Thymus (tissue), 11 donors: ENCODE data around the gene HCN2. TPM values are rescaled to one million over a fixed set of nuclear protein-coding genes. Genes with fewer than 3 reads are reported as not detected.
A peak's percentile ranks its signal among the peaks of the same experiment; 100 is the strongest.

Experiments
- DNase-seq, 9 donors: peaks; one replicate each; pipeline ENCODE4 v3.0.0-alpha.2; 2013; ENCODE audit warnings: low spot score in 9 of 9, low read depth in 6 of 9, missing footprints in 1 of 9
- H3K27ac ChIP-seq, 2 donors: one replicate each; pipeline ENCODE4 v1.5.1; 2013; ENCODE audit warnings: control low read depth in 1 of 2, low read depth in 1 of 2, low read length in 1 of 2, mild to moderate bottlenecking in 1 of 2, moderate library complexity in 1 of 2
- H3K27me3 ChIP-seq, 2 donors: one replicate each; pipeline ENCODE4 v1.5.1; 2013; ENCODE audit warnings: low read length in 1 of 2; ENCODE audit not compliant: control insufficient read depth in 2 of 2, insufficient read depth in 1 of 2
- H3K36me3 ChIP-seq, 2 donors: one replicate each; pipeline ENCODE4 v1.5.1; 2013; ENCODE audit warnings: low read length in 1 of 2, mild to moderate bottlenecking in 1 of 2, moderate library complexity in 1 of 2; ENCODE audit not compliant: control insufficient read depth in 2 of 2, insufficient read depth in 2 of 2
- H3K4me1 ChIP-seq, 2 donors: one replicate each; pipeline ENCODE4 v1.5.1; 2013; ENCODE audit warnings: low read length in 2 of 2; ENCODE audit not compliant: control insufficient read depth in 2 of 2, insufficient read depth in 2 of 2
- H3K4me3 ChIP-seq, 2 donors: one replicate each; pipeline ENCODE4 v1.5.1; 2013; ENCODE audit warnings: low read length in 2 of 2, control low read depth in 1 of 2, mild to moderate bottlenecking in 1 of 2
- H3K9me3 ChIP-seq, 2 donors: one replicate each; pipeline ENCODE4 v1.5.1; 2013; ENCODE audit warnings: low read length in 1 of 2, mild to moderate bottlenecking in 1 of 2; ENCODE audit not compliant: control insufficient read depth in 2 of 2, insufficient read depth in 1 of 2
- WGBS: extraction: QIAGEN DNeasy Blood & Tissue Kit; methylation state at CpG from one replicate; pipeline ENCODE4 v1.1.7; 2013; 5-methylcytosine and 5-hydroxymethylcytosine counted together
- polyA plus RNA-seq: library from polyadenylated mRNA; stranded (reverse); fragments of 200-250 nt; gene quantifications from one replicate; pipeline ENCODE4 v1.2.3, GENCODE V29; 2013
- total RNA-seq: library from RNA; stranded (reverse); fragments of 120-200 nt; gene quantifications from one replicate; pipeline ENCODE4 v1.2.4, GENCODE V29; 2013
- donor health status: healthy.

HCN2 gene
- total and polyA plus RNA-seq, 2 donors, result 0.05 to 0.46 TPM

DNA sequence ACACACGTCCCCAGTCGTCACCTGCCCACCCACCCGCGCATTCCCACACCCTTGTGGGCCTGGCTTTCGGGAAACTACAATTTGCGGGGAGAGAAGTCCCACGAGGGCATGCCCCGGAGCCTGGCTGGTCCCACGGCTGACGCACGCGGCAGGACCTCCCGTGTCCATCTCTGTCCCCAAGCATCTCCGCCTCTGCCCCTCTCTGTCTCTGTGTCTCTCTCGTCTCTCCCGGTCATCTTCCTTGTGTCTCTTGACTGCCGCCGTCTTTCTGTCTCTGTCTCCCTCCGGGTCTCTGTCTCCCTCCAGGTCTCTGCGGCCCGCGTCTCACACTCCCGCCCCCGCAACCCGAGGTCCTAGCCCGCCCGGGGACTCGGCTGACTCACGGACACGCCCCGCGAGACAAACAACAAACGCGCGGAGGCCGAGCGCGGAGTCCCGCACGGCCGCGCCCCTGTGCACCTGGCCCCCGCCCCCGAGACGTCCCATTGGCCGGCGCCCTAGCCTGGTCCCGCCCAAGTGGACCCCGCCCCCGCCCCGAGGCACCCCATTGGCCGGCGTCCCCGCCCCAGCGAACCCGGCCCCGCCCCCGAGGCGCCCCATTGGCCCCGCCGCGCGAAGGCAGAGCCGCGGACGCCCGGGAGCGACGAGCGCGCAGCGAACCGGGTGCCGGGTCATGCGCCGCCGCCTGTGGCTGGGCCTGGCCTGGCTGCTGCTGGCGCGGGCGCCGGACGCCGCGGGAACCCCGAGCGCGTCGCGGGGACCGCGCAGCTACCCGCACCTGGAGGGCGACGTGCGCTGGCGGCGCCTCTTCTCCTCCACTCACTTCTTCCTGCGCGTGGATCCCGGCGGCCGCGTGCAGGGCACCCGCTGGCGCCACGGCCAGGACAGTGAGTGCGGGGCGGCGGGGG lies 49.8 kb downstream of the HCN2 start, which contains the start of gene FGF22:
Gene FGF22 (plus strand): TSS at position 627 of the 908 bp plus-strand sequence. CDS start 47 bp downstream, at position 674.
- WGBS, result 8% methylated on average over 109 of the region's 109 CpGs
- peaks cover 8 to 26% of the 10 kb centered on the region in 2 donors for H3K27me3 ChIP-seq
- peaks cover 0 to 14% of the 10 kb centered on the region in 2 donors for H3K36me3 ChIP-seq
- H3K27ac ChIP-seq, result no peak within 1 kb of the TSS
- peaks cover 3 to 7% of the 10 kb centered on the region in 2 donors for H3K4me1 ChIP-seq
- no peaks in the 10 kb centered on the region for H3K9me3 ChIP-seq
- DNase-seq, result peak in 7 of 9 donors; percentile 65 to 91 (median 83)
- H3K4me3 ChIP-seq, result peak within 1 kb of the TSS; percentile 13 to 50

GRCh38 chr19:640161-640558 lies 50.5 kb downstream of the HCN2 start:
- Histone ChIP-seq H3K4me1 (peaks cover 3 to 7% of the 10 kb centered on the region in 2 donors), H3K9me3 (no peaks in the 10 kb centered on the region), H3K27me3 (peaks cover 8 to 26% of the 10 kb centered on the region in 2 donors), H3K36me3 (peaks cover 0 to 19% of the 10 kb centered on the region in 2 donors), H3K27ac (no peak overlapping the region), H3K4me3 (peak overlapping the region in 1 of 2 donors; percentile 50)
- no peak for DNase-seq
- 62% methylated on average over 25 of the region's 25 CpGs for WGBS

GRCh38 chr19:640606-641189 lies 51.0 kb downstream of the HCN2 start:
- H3K27me3 ChIP-seq, result peaks cover 8 to 26% of the 10 kb centered on the region in 2 donors
- no peak for DNase-seq
- no peak overlapping the region for H3K27ac ChIP-seq
- 95% methylated on average over 31 of the region's 31 CpGs for WGBS
- H3K4me3 ChIP-seq, result no peak overlapping the region
- H3K36me3 ChIP-seq, result peaks cover 2 to 21% of the 10 kb centered on the region in 2 donors
- no peaks in the 10 kb centered on the region for H3K9me3 ChIP-seq
- H3K4me1 ChIP-seq, result peaks cover 3 to 7% of the 10 kb centered on the region in 2 donors

DNA sequence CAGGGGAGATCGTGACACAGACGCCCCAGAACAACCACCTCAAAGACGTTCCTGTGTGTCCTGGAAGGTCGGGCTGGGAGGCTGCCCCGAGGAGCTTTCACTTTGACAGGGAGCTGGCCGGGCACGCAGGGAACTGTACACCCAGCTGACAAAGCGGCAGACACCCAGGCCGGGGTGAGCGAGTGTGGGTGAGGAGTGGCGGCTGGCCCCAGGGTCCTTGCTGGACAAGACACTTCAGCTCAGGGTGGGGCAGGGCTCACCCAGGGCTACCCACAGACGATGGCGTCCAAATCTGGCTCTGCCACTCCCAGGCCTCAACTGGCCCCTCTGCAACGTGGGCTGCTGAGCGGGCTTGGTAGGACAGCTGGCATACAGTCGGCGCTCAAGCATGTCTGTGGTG lies 52.0 kb downstream of the HCN2 start:
- peaks cover 10 to 31% of the 10 kb centered on the region in 2 donors for H3K36me3 ChIP-seq
- no peaks in the 10 kb centered on the region for H3K9me3 ChIP-seq
- H3K4me1 ChIP-seq, result peaks cover 3 to 7% of the 10 kb centered on the region in 2 donors
- no peak overlapping the region for H3K27ac ChIP-seq
- no peak for DNase-seq
- 93% methylated on average over 17 of the region's 17 CpGs for WGBS
- no peak overlapping the region for H3K4me3 ChIP-seq
- H3K27me3 ChIP-seq, result peaks cover 8 to 26% of the 10 kb centered on the region in 2 donors

DNA sequence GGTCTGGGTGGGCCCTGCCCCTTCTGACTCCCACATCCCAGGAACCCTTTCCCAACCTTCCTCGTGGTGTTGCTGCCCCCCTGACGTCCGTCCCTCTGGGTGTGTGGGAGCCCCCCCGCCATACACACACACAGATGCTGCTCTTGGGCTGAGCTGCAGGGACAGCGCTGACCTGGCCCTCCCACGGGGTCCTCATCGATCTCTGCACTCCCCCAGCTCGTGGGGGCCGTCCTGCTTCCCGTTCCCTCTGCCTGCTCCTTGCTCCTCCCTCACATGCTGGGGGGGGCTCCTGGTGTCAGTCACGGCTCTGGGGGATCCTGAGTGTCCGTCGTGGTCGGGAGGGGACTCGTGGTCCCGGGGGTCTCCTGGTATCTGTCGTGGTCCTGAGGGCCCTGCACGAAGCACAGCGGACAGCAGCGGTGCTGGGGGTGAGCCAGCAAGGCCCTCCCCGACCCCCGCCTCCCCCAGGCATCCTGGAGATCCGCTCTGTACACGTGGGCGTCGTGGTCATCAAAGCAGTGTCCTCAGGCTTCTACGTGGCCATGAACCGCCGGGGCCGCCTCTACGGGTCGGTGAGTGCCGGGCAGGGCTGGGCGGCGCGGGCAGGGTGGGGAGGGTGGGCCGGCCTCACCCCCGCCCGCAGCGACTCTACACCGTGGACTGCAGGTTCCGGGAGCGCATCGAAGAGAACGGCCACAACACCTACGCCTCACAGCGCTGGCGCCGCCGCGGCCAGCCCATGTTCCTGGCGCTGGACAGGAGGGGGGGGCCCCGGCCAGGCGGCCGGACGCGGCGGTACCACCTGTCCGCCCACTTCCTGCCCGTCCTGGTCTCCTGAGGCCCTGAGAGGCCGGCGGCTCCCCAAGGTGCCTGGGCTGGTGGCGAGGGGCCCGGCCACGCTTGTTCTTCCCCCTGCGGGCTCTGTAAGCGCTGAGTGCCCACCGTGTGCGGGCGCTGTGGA lies 53.4 kb downstream of the HCN2 start:
- DNase-seq, result no peak
- H3K4me3 ChIP-seq, result no peak overlapping the region
- peaks cover 8 to 22% of the 10 kb centered on the region in 2 donors for H3K27me3 ChIP-seq
- no peaks in the 10 kb centered on the region for H3K9me3 ChIP-seq
- peaks cover 3 to 7% of the 10 kb centered on the region in 2 donors for H3K4me1 ChIP-seq
- peaks cover 22 to 44% of the 10 kb centered on the region in 2 donors for H3K36me3 ChIP-seq
- H3K27ac ChIP-seq, result no peak overlapping the region
- 95% methylated on average over 70 of the region's 70 CpGs for whole genome bisulfite sequencing

GRCh38 chr19:643736-644135 lies 54.1 kb downstream of the HCN2 start:
- no peak overlapping the region for H3K27ac ChIP-seq
- H3K36me3 ChIP-seq, result peaks cover 28 to 51% of the 10 kb centered on the region in 2 donors
- H3K4me3 ChIP-seq, result no peak overlapping the region
- H3K27me3 ChIP-seq, result peaks cover 4 to 16% of the 10 kb centered on the region in 2 donors
- no peaks in the 10 kb centered on the region for H3K9me3 ChIP-seq
- peaks cover 3 to 7% of the 10 kb centered on the region in 2 donors for H3K4me1 ChIP-seq
- DNase-seq, result no peak
- 94% methylated on average over 24 of the region's 24 CpGs for WGBS

- H3K27ac ChIP-seq, result no peak overlapping the region
- H3K4me1 ChIP-seq, result peaks cover 1% of the 10 kb centered on the region in 2 donors
- H3K36me3 ChIP-seq, result peaks cover 32 to 58% of the 10 kb centered on the region in 2 donors
- no peak overlapping the region for H3K4me3 ChIP-seq
- no peaks in the 10 kb centered on the region for H3K9me3 ChIP-seq
- DNase-seq, result no peak
- H3K27me3 ChIP-seq, result peaks cover 0 to 10% of the 10 kb centered on the region in 2 donors
- WGBS, result 92% methylated on average over 28 of the region's 28 CpGs
These were observed 54.7 kb downstream of the HCN2 start for GRCh38 chr19:644363-644762.

DNA sequence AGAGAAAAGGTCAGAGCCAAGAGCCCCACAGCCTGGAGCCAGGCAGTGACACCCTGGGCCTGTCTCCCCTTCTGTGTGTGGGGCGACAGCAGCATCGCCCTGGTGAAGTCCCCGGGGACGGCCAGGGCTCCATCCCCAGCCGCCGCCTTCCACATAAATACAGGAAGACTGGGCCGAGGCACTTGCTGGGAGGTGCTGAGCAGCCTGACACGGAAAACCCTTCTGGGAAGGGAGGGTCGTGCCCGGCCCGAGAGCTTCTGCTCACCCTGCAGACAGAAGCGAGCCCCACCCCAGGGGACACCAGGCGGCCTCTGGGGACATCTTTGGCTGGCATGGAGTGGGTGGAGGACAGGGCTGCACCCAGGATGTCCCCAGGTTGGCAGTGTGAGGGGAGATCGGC lies 55.1 kb downstream of the HCN2 start:
- no peak for DNase-seq
- Histone ChIP-seq H3K4me1 (no peaks in the 10 kb centered on the region), H3K4me3 (no peak overlapping the region), H3K27me3 (peaks cover 0 to 8% of the 10 kb centered on the region in 2 donors), H3K36me3 (peaks cover 36 to 62% of the 10 kb centered on the region in 2 donors), H3K27ac (no peak overlapping the region), H3K9me3 (no peaks in the 10 kb centered on the region)
- 92% methylated on average over 14 of the region's 14 CpGs for WGBS
